NCI-H510A treated with DMSO at 0.1 percent for 48 hours (cell line): ENCODE data around the gene ARHGAP18.

Experiments used
- DNase-seq: peaks from one replicate; lab custom pipeline; 2025; lab: John Stamatoyannopoulos, UW

Gene ARHGAP18

DNA sequence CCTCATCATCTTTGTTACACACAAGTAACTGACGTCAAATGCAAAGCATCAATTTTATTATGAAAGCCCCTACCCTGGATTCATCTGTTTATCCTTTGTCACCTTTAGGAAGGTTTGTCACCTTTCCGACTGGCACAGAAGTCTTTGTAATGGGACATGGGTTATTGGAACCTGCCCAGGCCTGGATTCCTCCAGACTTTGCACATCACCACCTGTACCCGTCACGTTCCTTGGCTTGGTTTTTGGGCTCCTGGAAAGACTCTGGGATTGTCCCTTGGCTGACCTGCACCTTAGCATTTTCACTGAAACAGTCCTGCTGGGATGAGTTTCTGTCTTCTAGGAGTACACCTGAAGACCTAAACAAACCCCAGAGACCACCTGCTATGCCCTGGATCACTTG lies 15.4 kb upstream of the ARHGAP18 start:
- no peak for DNase-seq

DNA sequence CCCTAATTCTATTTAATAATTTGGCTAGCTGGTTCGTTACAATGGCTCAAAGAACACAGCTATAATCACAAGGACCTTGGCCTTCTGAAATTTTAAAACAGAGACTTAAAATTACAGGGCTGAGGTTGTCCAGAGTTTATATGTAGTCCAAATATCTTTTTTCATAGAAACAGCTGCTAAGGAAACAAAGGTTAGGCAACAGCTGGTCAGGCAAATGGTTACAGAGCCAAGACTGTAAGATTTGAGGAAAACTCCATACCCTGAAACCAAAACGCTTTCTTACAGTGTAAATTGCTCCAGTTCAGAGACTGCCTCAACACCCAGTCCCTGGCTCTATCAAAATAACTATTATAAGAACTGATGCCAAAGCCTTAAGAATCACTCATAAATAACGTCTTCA lies 9.7 kb upstream of the ARHGAP18 start:
- no peak for DNase-seq

DNA sequence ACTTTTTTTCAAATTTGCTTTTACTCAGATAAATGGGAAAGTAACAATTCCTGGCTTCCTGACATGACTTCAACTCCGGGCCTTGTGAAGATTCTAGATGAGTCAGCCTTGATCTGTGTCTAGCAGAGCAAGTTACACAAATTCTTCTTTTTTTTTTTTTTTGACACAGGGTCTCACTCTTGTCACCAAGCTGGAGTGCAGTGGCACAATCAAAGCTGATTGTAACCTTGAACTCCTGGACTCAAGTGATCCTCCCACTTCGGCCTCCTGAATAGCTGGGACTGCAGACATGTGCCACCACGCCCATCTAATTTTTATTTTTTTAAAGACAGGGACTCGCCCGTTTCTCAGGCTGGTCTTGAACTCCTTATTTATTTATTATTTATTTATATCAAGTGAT lies 7.3 kb upstream of the ARHGAP18 start:
- DNase-seq: no peak

DNA sequence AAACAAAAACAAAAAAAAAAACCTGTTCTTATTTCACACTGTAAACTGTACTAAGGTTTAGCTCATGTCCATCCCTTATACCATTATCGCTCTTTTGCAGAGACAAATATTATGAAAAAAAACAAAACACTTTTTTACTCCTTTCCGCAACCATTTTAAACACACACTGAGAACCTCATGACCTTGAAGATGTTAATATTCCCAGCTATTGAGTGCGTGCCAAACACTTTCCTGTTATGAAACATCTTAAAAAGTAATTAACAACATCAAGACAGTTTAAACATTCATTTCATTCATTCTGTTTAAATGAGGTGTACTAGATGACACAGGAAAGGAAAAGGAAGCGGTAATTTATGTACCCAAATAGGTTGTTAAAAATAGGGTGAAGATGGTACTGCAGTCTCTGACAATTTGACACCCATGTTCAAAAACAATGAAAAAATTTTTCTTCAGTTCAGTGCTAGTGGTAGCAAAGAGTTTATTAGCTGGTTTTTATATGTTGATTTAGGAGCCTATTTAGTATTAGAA lies 3.9 kb upstream of the ARHGAP18 start:
- DNase-seq: no peak

DNA sequence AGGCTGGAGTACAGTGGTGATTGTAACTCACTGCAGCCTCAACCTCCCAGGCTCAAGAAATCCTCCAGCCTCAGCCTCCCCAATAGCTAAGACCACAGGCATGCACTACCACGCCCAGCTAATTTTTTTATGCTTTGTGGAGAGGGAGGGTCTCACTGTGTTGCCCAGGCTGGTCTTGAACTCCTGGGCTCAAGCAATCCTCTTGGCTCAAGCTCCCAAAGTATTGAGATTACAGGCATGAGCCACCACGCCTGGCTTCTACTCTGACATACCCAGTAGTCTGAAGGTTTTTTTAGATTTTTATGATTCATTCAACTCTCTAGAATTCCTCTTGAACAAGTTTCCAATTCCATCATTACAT lies 1.3 kb upstream of the ARHGAP18 start:
- DNase-seq: no peak

DNA sequence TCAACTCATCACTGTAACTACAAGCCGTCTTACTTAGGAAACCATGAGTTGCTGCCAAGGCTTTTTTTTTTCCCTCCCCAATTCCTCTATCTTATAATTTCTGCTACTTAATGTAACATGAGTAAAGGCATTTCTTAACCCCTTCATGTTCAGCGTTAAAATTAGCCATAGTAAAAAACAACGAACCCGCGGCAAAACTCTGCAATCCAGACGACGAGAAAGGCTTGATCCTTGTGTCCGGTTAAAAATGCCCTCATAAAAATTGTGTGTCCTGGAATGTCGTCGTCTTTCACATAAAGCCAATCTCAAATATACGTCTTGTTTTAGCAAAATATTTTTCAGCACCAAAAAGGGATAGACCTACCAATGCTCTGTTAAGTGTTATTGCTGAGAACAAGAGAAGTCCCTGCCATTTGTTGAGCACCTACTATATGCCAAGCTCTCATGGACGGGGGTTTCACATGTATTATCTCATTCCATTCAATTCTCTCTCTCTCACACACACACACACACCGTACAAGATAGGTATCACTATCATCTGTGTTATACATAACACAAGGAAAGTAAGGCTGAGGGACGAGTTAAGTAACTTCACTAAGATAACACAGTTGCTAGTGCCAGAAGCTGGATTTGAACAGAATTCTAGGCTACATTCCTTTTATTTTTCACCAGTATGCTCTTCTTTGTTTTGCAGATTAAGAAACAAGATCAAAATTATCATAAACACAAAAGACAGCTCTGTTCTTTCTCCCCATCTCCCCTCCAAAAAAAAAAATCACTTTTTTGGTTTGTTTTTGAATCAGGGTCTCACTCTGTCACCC lies 683 bp upstream of the ARHGAP18 start:
- no peak for DNase-seq

DNA sequence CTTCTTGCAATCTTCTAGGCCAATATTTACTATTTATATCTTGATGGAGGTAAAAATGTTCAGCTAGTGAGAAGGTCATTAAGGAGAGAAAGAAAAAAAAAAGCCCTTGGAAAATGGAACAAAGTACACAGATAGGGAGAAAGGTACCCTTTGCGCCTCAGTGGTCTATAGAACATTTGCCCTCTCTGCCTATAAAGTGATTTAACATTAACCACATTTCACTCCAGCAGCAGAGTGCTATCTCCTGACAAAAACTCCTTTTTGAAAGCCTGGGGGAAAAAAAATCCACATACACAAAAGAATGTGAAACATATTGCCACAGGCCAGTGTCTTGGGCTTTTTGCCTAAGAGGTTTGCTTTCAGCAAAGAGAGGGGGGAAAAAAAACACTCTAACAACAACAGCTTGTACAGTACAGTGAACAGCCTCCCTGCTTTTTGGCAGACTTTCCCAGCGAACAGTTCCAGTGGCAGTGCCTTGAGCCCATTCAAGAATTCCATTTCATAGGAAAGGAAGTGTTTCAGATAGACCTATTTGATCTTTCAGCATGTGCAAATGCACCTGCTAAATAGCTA lies 695 bp downstream of the ARHGAP18 start:
- peak; percentile 1 for DNase-seq

DNA sequence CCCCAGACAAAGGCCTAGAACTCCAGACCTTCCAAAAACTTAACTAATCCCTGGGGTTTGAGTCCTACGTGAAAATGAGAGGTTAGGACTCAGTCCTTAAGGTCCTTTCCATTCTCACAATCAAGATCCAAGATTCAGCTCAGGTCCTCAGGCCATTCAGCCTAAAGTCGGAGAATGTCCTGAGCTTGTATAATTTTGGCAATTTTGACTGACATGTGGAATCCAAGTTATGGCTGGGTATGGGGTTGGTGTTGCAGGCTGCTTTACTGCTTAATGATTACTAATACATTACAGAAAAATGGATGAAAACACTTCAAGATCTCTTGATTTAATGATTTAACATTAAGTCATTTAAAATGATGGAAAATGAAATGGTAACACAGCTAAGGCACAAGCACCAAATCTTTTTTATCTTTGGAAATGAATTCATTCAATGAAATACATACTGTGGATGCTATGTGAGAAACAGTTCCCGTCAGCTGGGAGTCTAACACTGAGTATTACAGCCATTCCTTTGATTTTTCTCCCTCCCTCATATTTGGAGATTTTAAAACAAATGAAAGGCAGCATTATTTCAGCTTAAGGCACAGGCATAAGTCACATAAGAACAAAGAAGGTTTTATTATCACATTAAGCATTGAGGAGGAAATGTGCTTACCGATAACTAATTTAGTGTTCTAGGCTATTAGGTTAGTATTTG lies 1.3 kb downstream of the ARHGAP18 start:
- DNase-seq: no peak

DNA sequence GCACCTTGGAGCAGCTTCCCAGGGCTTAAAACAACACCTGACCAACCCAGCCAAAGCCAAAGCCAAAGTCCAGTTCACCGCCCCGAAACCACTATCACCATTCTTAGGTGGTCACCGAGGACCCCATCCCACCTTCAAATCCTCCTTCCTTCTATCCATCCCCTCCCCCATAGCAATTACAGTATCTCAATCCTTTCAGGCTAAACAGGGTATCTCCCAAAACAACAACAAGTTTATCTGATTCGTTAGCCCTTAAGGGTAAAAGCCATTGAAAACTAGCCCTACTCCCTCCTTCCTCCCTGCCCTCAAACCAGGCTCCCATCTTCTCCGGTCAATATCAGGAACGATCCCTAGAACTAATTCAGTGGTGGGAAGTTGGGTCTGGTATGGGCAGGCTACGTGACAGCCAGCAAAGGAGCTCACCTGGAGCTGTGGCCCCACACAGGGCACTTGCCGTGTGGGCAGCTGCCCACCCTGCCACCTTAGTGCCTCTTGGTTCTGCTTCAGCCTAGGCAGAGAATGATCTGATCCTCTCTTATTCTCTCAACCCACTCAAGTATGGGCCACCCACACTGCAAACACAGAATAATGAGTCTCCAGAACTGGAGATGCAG lies 2.0 kb downstream of the ARHGAP18 start:
- no peak for DNase-seq

DNA sequence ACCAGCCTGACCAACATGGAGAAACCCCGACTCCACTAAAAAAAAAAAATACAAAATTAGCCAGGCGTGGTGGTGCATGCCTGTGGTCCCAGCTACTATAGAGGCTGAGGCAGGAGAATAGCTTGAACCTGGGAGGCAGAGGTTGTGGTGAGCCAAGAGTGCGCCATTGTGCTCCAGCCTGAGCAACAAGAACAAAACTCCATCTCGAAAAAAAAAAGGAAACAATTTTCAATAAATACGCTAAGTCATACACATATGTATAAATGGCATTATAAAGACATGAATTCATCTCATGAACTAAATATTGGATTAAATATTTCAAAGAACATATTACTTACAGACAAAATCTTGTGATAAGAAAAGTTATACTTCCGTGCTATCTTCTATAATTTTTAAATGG lies 2.9 kb downstream of the ARHGAP18 start:
- DNase-seq: no peak

DNA sequence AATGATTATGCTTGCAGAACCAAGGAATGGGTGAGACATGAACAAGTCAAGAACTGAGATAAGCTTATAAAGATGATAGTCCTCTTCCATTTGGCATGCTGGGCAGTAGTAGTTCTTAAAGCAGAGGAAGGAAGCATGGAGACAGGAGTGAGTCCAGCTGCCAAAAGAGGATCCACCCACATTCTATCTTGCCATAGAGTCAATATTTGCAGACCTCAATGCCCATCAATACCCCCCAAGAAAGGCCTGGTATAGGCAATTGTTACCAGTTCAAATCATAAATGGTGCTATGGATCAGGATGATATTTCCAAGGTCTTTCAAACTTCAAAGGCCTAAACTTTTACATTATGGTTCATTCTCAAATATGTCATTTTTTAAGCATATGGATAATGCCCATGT lies 4.8 kb downstream of the ARHGAP18 start:
- DNase-seq: no peak

DNA sequence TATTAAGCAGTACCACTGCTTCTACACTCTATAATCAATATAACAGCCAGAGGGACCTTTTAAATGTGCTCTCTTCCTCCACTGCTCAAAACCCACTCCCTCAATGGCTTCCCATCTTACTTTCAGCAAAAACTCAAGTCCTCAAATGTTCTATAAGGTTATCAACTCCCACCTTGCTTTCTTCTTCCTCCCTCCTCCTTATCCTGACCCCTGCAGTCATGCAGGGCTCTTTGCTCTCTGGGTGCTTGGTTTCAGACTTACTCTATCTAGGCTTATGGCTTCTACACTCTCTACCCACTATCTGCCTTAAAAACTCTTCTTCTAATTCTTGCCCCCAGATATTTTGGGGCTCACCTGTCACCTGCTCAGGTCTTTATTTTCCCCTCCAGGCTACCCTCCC lies 5.3 kb downstream of the ARHGAP18 start:
- DNase-seq: no peak

DNA sequence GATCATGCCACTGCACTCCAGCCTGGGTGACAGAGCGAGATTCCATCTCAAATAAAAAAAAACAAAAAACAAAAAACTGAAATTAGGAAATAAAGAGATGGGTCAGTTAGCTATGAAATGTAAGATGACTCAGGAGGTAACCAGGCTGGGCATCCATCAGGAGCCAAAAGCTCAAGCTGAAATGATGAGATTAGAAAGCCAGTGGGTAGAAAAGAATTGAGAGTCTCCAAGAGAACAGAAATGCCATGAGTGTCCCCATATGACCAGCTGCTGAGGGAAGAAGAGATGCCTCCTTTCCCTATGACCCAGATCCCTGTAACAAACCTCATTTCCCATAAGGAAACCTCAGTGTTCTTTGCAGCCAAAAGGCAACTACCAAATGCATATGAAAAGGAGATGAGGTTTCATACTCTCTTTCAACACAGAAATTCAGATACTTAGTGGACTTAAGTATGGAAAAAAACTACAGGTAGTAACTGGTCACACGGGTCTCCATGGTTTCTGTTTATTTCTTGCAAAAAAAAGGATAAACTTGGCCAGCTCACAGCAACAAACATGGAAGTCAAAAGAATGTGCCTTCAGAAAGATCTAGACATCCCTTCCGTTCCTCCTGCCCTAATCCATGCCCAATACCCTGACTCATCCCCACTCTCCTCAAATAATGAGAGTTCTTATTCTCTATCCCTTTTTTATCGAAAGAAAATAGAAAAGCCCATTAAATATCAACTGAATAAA lies 8.1 kb downstream of the ARHGAP18 start:
- DNase-seq: no peak

DNA sequence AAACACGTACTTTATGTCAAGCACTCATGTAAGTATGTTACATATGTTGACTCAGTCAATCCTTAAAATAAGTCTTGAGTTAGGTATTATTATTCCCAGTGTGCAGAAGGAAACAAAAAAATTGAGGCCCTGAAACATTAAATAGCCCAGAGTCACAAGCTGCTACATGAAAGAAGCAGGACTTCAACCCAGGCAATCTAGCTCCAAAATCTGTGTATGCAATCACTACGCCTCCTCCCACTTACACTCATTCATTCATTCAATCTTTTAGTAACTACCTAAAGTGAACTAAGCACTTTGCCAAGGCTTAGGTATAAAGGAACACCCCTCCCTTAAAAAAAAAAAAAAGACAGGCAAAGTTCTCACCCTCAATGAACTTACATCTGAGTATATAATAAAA lies 9.3 kb downstream of the ARHGAP18 start:
- no peak for DNase-seq

DNA sequence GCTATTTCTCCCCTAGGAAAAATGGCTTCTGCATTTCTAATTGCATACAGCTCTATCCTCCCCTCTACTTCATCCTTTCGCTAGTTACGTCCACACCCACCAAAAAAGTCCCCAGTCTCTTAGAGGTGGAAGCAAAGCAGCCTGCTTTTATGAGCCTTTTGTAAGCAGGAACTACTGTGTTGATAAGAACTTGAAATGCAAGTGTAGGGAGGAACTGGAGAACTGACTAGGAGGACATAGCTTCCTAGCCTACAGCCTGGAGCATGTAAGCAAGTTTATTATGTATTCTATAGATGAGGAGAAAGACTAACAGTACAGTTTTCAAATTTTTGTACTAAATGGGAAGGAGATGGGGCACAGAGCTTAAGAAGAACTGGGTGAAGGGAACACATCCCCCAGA lies 10.3 kb downstream of the ARHGAP18 start:
- DNase-seq: no peak

DNA sequence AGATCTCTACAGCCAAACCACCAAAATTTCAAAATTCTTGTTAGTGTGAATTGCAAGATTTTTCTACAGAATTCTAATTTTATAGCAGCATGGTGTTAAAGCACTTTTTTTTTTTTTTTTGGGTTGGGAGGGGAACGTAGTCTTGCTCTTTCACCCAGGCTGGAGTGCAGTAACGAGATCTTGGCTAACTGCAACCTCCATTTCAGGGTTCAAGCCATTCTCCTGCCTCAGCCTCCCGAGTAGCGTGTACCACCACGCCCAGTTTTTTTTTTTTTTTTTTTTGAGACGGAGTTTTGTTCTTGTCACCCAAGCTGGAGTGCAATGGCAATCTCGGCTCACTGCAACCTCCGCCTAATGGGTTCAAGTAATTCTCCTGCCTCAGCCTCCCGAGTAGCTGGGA lies 11.5 kb downstream of the ARHGAP18 start:
- DNase-seq: no peak

DNA sequence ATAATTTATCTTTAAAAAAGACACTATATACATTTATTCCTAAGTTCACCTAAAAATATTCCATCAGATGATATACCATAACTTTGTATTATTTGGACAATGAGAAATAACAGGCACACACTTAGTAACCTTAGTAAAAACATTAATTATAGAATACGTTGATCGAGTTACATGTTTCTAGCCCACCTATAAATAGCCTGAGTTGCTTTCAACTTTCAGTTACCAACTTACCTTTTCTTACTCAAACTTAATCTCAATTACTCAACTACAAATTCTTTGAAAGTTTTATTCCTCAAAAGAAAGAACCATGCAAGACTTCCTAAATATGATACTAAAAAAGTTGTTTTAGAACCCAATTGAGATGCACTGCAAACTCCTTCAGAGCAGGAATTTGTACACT lies 12.2 kb downstream of the ARHGAP18 start:
- DNase-seq: no peak

DNA sequence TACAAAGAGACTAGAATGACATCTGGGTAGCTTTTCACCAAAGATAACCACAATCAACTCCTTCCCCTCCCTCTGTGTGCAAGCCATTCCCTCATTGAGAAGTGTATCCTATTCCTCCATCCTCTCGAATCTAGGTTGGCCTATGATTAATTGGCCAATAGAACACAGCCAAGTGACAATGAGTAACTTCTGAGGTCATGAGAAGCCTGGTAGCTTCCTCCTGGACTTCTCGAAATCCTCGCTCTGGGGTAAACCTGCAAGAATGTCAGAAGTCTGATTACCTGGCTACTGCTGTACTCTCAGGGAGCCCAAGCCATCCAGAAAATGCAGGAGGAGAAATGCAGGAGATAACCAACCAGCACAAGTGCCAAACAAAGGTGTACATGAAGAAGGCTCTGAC lies 13.1 kb downstream of the ARHGAP18 start:
- no peak for DNase-seq

DNA sequence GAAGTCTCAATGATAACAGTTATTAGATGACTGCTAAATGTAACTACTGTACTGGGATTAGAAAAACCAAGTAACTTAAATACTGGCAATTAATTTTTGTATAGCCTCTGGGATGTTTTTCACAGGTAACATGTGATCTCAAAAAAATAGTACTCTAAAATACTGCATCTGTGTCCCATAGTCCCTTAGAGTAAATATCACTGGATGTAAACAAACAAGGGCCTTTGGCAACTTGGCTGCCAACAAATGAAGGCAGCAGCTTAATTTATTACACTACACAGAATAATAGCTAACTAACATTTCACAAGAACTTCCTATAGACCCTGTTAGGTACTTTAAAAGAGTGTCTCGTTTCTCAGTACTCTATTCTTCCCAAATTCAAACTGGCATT lies 14.0 kb downstream of the ARHGAP18 start:
- DNase-seq: no peak

DNA sequence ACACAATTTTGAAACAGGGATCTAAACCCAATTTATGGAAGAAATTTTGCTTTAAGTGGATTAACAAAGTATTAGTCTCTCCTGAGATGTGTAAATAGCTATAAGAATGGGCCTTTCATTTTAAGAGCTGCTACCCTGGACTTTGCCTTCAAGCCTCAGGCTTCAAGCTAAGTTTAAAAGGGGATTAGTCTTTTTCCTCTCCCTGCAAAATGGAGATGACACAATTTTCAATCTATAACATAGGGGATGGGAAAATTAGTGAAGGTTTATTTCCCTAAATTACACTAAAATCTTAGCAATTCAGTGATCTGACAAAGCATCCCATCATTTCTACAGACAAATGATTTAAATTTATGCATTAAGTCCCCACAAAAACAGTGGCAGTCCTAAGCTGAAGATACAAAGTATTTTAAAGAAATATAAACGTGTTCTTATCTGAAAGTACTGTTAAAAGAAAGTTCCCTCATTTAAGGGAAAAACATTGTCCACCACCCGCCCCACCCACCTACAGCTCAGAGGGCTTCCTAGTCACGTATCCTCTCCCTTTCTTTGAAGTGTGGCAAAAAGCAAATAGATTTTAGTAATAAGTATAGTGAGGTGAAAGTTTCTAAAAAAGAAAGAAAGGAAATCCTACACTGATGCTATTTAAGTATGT lies 14.5 kb downstream of the ARHGAP18 start:
- DNase-seq: no peak

DNA sequence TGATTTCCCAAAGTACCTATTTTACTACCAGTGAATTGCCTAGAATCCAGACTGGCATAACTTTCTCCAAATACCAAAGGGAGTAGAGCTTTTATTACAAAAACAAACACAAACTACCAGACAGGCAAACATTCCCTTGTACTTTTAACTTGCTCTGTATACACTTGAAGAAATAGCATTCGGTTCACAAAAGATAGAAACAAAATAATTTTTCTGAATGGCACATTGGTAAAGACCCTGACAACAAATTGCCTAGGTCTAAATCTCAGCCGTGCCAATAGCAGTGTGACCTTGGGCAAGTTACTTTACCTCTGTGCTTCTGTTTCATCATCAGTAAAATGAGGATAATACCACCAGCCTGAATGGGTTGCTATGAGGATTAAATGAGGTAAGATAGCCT lies 15.9 kb downstream of the ARHGAP18 start:
- DNase-seq: no peak

DNA sequence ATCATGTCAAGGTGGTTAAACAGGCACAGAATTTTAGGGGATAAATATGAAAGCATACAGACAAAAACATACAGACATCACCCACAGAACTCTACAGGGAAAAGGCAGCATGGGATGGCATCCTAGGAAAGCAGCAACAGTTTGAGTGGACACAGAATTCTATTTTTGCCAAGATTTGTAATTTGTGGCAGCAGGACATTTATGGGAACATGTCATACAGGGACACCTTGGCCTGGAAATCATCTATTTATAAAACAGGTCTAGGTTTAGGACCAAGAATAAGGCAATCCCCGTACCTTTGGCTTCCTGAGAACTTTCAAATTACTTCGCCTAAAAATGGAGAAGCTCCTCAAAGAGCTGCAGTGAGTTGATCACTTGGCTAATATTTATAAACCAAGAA lies 17.5 kb downstream of the ARHGAP18 start:
- no peak for DNase-seq
